Astrocyte (in vitro differentiated cells and primary cell): ENCODE data around the gene FAM53A. TPM values are rescaled to one million over a fixed set of nuclear protein-coding genes. Genes with fewer than 3 reads are reported as not detected.

ENCODE experiments used
- DNase-seq: peaks from one replicate; pipeline ENCODE4 v3.0.0-alpha.2; 2010; ENCODE audit warnings: low read depth
- FAIRE-seq: peaks from 2 replicates; lab custom pipeline; 2011; peaks lifted over from hg19 to GRCh38; lab: Jason Lieb, UNC
- H2AFZ ChIP-seq: 2 replicates; pipeline ENCODE4 v1.6.0; 2012; ENCODE audit warnings: low read depth, low read length, inconsistent platforms
- H3K27ac ChIP-seq: 2 replicates; pipeline ENCODE4 v1.5.1; 2011; ENCODE audit warnings: low read depth, low read length, inconsistent platforms
- H3K27me3 ChIP-seq: 2 replicates; pipeline ENCODE4 v1.6.0; 2011; ENCODE audit warnings: low read length, inconsistent platforms; ENCODE audit not compliant: insufficient read depth
- H3K36me3 ChIP-seq: 2 replicates; pipeline ENCODE4 v1.5.1; 2011; ENCODE audit warnings: low read length, inconsistent platforms; ENCODE audit not compliant: insufficient read depth
- H3K4me1 ChIP-seq: 2 replicates; pipeline ENCODE4 v1.5.1; 2011; ENCODE audit warnings: low read length, inconsistent platforms; ENCODE audit not compliant: insufficient read depth
- H3K4me2 ChIP-seq: 2 replicates; pipeline ENCODE4 v1.6.0; 2012; ENCODE audit warnings: low read length, inconsistent platforms
- H3K4me3 ChIP-seq: 2 replicates; pipeline ENCODE4 v1.5.1; 2011; ENCODE audit warnings: low read depth, mild to moderate bottlenecking, low read length, inconsistent platforms; ENCODE audit not compliant: insufficient read depth
- H3K79me2 ChIP-seq: 2 replicates; pipeline ENCODE4 v1.6.0; 2012; ENCODE audit warnings: mild to moderate bottlenecking, low read length, inconsistent platforms; ENCODE audit not compliant: insufficient read depth
- H3K9ac ChIP-seq: 2 replicates; pipeline ENCODE4 v1.6.0; 2012; ENCODE audit warnings: mild to moderate bottlenecking, low read length, inconsistent platforms
- H3K9me3 ChIP-seq: 2 replicates; pipeline ENCODE4 v1.5.1; 2012; ENCODE audit warnings: low read depth, mild to moderate bottlenecking, low read length, inconsistent platforms; ENCODE audit not compliant: insufficient read depth
- H4K20me1 ChIP-seq: 2 replicates; pipeline ENCODE4 v1.6.0; 2012; ENCODE audit warnings: low read length, inconsistent platforms; ENCODE audit not compliant: insufficient read depth
- H3K27ac Mint-ChIP-seq: one replicate; pipeline ENCODE4 v1.8.0; 2021; ENCODE audit warnings: mild to moderate bottlenecking, mixed read lengths; ENCODE audit not compliant: unreplicated experiment
- H3K27me3 Mint-ChIP-seq: one replicate; pipeline ENCODE4 v1.8.0; 2021; ENCODE audit warnings: low read depth, mixed read lengths; ENCODE audit not compliant: unreplicated experiment
- H3K36me3 Mint-ChIP-seq: one replicate; pipeline ENCODE4 v1.8.0; 2021; ENCODE audit warnings: low read depth, mixed read lengths; ENCODE audit not compliant: unreplicated experiment
- H3K4me1 Mint-ChIP-seq: one replicate; pipeline ENCODE4 v1.8.0; 2021; ENCODE audit warnings: low read depth, mixed read lengths; ENCODE audit not compliant: unreplicated experiment
- H3K4me3 Mint-ChIP-seq: one replicate; pipeline ENCODE4 v1.8.0; 2021; ENCODE audit warnings: mild to moderate bottlenecking, moderate library complexity, mixed read lengths; ENCODE audit not compliant: unreplicated experiment
- H3K9me3 Mint-ChIP-seq: one replicate; pipeline ENCODE4 v1.8.0; 2021; ENCODE audit warnings: mild to moderate bottlenecking, mixed read lengths; ENCODE audit not compliant: unreplicated experiment
- EZH2 ChIP-seq: IDR thresholded peaks from 2 replicates; pipeline ENCODE4 v1.6.1; 2012; ENCODE audit warnings: mild to moderate bottlenecking, low read length, inconsistent platforms; ENCODE audit not compliant: insufficient read depth
- total RNA-seq: library from RNA; stranded (reverse); gene quantifications from 2 replicates; pipeline ENCODE4 v1.2.1, GENCODE V29; 2021
- TF ChIP-seq, protein P1 (sequence below): IDR thresholded peaks from 2 replicates; pipeline ENCODE4 v1.5.1; 2011; ENCODE audit warnings: low read depth, mild to moderate bottlenecking, inconsistent platforms, low read length, moderate library complexity; ENCODE audit not compliant: insufficient read depth

Gene FAM53A
- total RNA-seq, 1 donor from 2014 or later: 2.1 TPM

DNA sequence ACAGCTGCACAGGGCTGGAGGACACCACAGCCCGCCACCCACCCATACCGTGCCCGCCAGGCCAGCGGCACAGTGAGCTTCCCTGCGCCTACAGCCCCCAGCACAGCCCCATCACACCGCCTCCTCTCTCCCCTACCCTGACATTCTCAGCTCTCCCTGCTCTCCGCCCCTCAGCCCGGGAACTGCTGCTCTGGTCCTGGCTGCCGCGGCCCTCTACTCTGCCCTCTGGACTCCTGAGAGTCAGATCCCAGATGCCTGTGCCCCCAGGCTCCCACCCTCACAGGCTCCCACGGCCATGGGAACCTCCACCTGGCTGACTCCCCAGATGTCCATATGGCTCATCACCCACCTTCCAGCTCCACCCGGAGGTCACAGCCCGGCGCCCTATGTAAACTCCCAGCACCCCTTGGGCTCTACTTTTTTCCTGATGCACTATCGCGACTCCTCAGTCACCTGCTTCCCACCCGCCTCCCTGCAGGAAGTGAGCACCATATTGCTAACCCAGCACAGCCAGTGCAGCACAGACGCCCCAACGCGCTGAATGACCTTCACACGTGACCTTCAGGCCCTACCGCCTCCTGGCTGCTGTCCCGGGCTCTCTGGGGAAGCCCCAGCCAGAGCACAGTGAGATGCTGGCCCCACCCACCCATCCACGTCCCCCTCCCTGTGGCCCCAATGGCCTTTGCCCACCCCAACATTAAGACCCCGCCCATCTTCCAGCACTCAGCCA, 23.0 kb downstream of the FAM53A start:
- Mint-ChIP-seq H3K36me3 (peaks cover 2% of the 10 kb centered on the region), H3K4me3 (no peak overlapping the region), H3K27me3 (peaks cover 9% of the 10 kb centered on the region), H3K27ac (no peak overlapping the region), H3K4me1 (peaks cover 3% of the 10 kb centered on the region), H3K9me3 (no peaks in the 10 kb centered on the region)
- no peak for TF ChIP-seq EZH2
- TF ChIP-seq, protein P1, sequence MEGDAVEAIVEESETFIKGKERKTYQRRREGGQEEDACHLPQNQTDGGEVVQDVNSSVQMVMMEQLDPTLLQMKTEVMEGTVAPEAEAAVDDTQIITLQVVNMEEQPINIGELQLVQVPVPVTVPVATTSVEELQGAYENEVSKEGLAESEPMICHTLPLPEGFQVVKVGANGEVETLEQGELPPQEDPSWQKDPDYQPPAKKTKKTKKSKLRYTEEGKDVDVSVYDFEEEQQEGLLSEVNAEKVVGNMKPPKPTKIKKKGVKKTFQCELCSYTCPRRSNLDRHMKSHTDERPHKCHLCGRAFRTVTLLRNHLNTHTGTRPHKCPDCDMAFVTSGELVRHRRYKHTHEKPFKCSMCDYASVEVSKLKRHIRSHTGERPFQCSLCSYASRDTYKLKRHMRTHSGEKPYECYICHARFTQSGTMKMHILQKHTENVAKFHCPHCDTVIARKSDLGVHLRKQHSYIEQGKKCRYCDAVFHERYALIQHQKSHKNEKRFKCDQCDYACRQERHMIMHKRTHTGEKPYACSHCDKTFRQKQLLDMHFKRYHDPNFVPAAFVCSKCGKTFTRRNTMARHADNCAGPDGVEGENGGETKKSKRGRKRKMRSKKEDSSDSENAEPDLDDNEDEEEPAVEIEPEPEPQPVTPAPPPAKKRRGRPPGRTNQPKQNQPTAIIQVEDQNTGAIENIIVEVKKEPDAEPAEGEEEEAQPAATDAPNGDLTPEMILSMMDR: no peak
- Histone ChIP-seq H3K36me3 (no peaks in the 10 kb centered on the region), H2AFZ (no peak overlapping the region), H3K4me1 (no peaks in the 10 kb centered on the region), H3K9ac (no peak overlapping the region), H3K79me2 (no peaks in the 10 kb centered on the region), H4K20me1 (no peaks in the 10 kb centered on the region), H3K4me3 (no peak overlapping the region), H3K4me2 (no peak overlapping the region), H3K9me3 (no peaks in the 10 kb centered on the region), H3K27ac (no peak overlapping the region), H3K27me3 (no peaks in the 10 kb centered on the region)
- FAIRE-seq: no peak
- DNase-seq: no peak

DNA sequence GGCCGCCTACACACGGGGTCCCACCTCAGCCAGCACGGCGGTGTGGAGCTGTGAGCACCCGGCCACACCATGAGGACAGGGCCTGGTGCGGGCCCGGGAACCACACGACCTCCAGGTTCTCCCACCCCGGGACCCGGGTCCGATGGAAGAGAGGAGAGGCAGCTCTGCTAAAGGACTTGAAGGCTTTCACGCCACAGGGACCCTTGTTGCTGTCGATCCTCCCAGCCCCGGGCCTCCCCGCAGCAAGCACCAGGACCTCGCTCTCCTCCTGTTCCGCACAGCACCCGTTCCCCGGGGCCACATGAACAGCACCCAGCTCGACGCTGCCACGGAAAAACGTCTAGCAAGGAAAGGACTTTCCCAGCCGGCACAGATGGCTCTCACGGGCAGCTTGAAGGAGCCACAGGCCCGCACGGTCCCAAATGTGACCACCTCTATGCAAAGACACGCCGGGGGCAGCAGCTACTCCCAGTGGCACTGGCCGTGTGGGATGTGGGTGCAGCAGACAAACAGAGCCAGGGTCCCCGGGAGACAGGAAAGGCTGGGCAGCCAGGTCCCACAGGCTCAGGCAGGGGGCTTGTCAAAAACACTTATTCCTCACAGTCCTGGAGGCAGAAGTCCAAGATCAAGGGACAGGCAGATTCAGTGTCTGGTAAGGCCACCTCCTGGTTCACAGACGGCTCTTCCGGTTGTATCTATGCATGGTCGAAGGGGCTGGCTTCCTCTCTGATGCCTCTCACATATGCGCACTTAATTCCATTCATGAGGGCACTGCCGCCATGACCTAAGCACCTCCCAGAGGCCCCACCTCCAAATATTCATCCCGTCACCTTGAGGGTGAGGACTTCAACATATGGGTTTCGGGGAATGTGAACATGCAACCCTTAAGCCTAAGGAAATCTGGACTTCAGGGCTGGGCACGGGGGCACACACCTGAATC, 24.7 kb downstream of the FAM53A start:
- Histone ChIP-seq H3K4me2 (no peak overlapping the region), H3K79me2 (no peaks in the 10 kb centered on the region), H3K36me3 (no peaks in the 10 kb centered on the region), H3K4me3 (no peak overlapping the region), H3K27ac (no peak overlapping the region), H3K27me3 (no peaks in the 10 kb centered on the region), H4K20me1 (no peaks in the 10 kb centered on the region), H3K9ac (no peak overlapping the region), H3K4me1 (no peaks in the 10 kb centered on the region), H3K9me3 (no peaks in the 10 kb centered on the region), H2AFZ (no peak overlapping the region)
- no peak for DNase-seq
- Mint-ChIP-seq H3K36me3 (peaks cover 2% of the 10 kb centered on the region), H3K4me1 (peaks cover 3% of the 10 kb centered on the region), H3K27ac (no peak overlapping the region), H3K9me3 (no peaks in the 10 kb centered on the region), H3K27me3 (peaks cover 14% of the 10 kb centered on the region), H3K4me3 (no peak overlapping the region)
- TF ChIP-seq, protein P1: no peak
- no peak for FAIRE-seq
